Measurements from ENCODE around the gene ZNF564. TPM values are rescaled to one million over a fixed set of nuclear protein-coding genes. Genes with fewer than 3 reads are reported as not detected.

ZNF564 gene
- total and polyA plus RNA-seq, 2 experiments from 2014 or later = 7.3 to 12.8 TPM

DNA sequence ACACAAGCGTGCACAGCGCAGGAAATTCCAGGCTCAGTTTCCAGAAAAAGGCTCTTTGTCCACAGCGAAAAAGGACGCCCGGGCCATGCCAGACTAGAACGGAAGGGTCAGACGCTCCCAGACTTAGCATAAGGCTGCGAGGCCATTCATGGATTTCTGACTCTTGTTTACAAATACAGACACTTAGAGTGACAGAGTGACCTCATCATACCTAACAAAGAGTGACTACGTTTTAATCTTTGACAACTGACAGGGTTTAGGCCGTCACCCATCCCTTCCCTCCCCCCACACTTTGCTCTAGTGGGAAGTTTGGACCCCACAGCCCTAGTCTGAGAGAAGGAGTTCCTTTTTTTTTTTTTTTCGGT is 66.2 kb downstream of the ZNF564 start:
- peak overlapping the region; percentile 57 for H3K27ac ChIP-seq
- no peak for TF ChIP-seq CTCF (IDR thresholded peaks at IDR 0.05; ENCODE audit: low read depth, low read length)
- H3K9me3 ChIP-seq (ENCODE audit: low read depth) = no peaks in the 10 kb centered on the region
- H3K27me3 ChIP-seq = no peaks in the 10 kb centered on the region
- peak overlapping the region; percentile 58 for H3K4me3 ChIP-seq
- H3K36me3 ChIP-seq = no peaks in the 10 kb centered on the region
- peaks cover 16% of the 10 kb centered on the region for H3K4me1 ChIP-seq (ENCODE audit: low read depth)
- no peak for DNase-seq (ENCODE audit: low read depth in 1 of 2, low spot score in 1 of 2)

GRCh38 chr19:12484371-12485051 is 66.8 kb downstream of the ZNF564 start, which contains the start of gene ZNF709:
ZNF709 (minus strand) TSS chr19:12484816; CDS start chr19:12484657, 159 bp downstream.
- Histone ChIP-seq H3K9me3 (ENCODE audit: low read depth) (no peaks in the 10 kb centered on the region), H3K4me1 (ENCODE audit: low read depth) (peaks cover 16% of the 10 kb centered on the region), H3K27ac (peak within 1 kb of the TSS; percentile 75), H3K4me3 (peak within 1 kb of the TSS; percentile 58), H3K27me3 (no peaks in the 10 kb centered on the region), H3K36me3 (no peaks in the 10 kb centered on the region)
- TF ChIP-seq CTCF (IDR thresholded peaks at IDR 0.05; ENCODE audit: low read depth, low read length) = no peak
- DNase-seq (ENCODE audit: low read depth in 1 of 2, low spot score in 1 of 2) = peak; percentile 88 to 95

DNA sequence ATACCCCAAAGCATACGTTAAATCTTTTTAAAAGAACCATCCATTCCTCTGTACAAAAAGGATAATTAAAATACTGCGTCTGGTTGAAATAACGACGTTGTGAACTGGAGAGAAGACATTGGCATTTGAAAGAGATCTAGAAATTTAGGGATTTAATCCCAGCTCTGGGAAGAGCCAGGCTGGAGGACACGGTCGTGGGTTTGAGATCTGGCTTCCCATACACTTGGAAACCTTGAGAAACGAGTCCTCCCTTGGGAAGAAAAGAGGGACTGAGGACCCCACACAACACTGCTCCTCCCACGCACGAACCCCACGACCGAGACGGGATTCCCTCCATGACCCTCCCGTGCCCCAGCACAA is 67.3 kb downstream of the ZNF564 start:
- Histone ChIP-seq H3K27me3 (no peaks in the 10 kb centered on the region), H3K27ac (peak overlapping the region; percentile 75), H3K4me3 (peak overlapping the region; percentile 58), H3K36me3 (no peaks in the 10 kb centered on the region), H3K9me3 (ENCODE audit: low read depth) (no peaks in the 10 kb centered on the region), H3K4me1 (ENCODE audit: low read depth) (peaks cover 16% of the 10 kb centered on the region)
- DNase-seq (ENCODE audit: low read depth in 1 of 2, low spot score in 1 of 2) = no peak
- TF ChIP-seq CTCF (IDR thresholded peaks at IDR 0.05; ENCODE audit: low read depth, low read length) = no peak

DNA sequence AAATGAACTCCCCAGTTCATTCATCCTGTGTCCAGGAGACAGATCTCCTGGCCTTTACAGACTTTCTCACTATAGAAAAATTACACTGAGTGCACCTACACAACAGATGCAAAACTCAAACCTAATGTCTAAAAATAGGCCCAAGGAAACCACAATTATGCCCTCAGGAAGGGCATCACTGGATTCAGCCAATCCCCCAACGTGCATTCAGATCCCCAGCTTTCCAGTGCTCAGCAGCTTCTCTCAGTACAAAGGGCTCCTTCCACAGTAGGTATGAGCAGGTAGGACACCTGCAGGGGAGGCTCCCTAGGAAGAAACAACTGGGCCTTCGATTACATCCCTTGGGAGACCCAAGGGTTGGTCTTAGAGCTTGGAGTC is 68.8 kb downstream of the ZNF564 start:
- TF ChIP-seq CTCF (IDR thresholded peaks at IDR 0.05; ENCODE audit: low read depth, low read length) = no peak
- Histone ChIP-seq H3K36me3 (no peaks in the 10 kb centered on the region), H3K4me1 (ENCODE audit: low read depth) (peaks cover 16% of the 10 kb centered on the region), H3K9me3 (ENCODE audit: low read depth) (no peaks in the 10 kb centered on the region), H3K4me3 (no peak overlapping the region), H3K27me3 (no peaks in the 10 kb centered on the region), H3K27ac (no peak overlapping the region)
- no peak for DNase-seq (ENCODE audit: low read depth in 1 of 2, low spot score in 1 of 2)

GRCh38 chr19:12481781-12482508 is 69.3 kb downstream of the ZNF564 start:
- TF ChIP-seq CTCF (IDR thresholded peaks at IDR 0.05; ENCODE audit: low read depth, low read length) = no peak
- Histone ChIP-seq H3K36me3 (no peaks in the 10 kb centered on the region), H3K27ac (no peak overlapping the region)

More at GRCh38 chr19:12481781-12482508, 69.3 kb downstream of the ZNF564 start:
- Histone ChIP-seq H3K4me1 (ENCODE audit: low read depth) (peaks cover 16% of the 10 kb centered on the region), H3K27me3 (no peaks in the 10 kb centered on the region), H3K4me3 (no peak overlapping the region), H3K9me3 (ENCODE audit: low read depth) (no peaks in the 10 kb centered on the region)
- DNase-seq (ENCODE audit: low read depth in 1 of 2, low spot score in 1 of 2) = no peak
